GM12878 (cell line): ENCODE measurements around the gene MDK. TPM values are rescaled to one million over a fixed set of nuclear protein-coding genes. Genes with fewer than 3 reads are reported as not detected.

Source experiments
- CREB1 ChIP-seq: IDR thresholded peaks from 2 replicates; pipeline ENCODE4 v1.6.1; 2012; ENCODE audit warnings: low read depth, mild to moderate bottlenecking, inconsistent platforms
- EGR1 ChIP-seq, 2 experiments: IDR thresholded peaks; 1 replicate in 1 of 2; 2 replicates in 1 of 2; pipeline ENCODE4 v1.6.1; 2011 to 2012; ENCODE audit warnings: low read depth in 2 of 2, low read length in 2 of 2, borderline replicate concordance in 1 of 2, mild to moderate bottlenecking in 1 of 2, moderate library complexity in 1 of 2
- FOS ChIP-seq: IDR thresholded peaks from 3 replicates; pipeline ENCODE4 v1.6.1; 2011; ENCODE audit warnings: borderline replicate concordance; ENCODE audit not compliant: insufficient read length; ENCODE audit errors: extremely low read depth
- PBX3 ChIP-seq: IDR thresholded peaks from 2 replicates; pipeline ENCODE4 v1.6.1; 2011; ENCODE audit warnings: mild to moderate bottlenecking, low read depth, low read length, moderate library complexity; ENCODE audit not compliant: insufficient replicate concordance
- REST ChIP-seq: IDR thresholded peaks from 2 replicates; pipeline ENCODE4 v1.6.1; 2012; ENCODE audit warnings: mild to moderate bottlenecking, low read depth, low read length
- SIX5 ChIP-seq: IDR thresholded peaks from 2 replicates; pipeline ENCODE4 v1.6.1; 2011; ENCODE audit warnings: mild to moderate bottlenecking, low read depth, low read length, moderate library complexity; ENCODE audit not compliant: severe bottlenecking
- TCF3 ChIP-seq: IDR thresholded peaks from 2 replicates; pipeline ENCODE4 v1.6.1; 2012; ENCODE audit warnings: low read depth, mild to moderate bottlenecking, low read length, borderline replicate concordance; ENCODE audit not compliant: insufficient read depth
- ZNF384 ChIP-seq: IDR thresholded peaks from 2 replicates; pipeline ENCODE4 v1.6.1; 2012; ENCODE audit warnings: low read depth, mild to moderate bottlenecking, low read length, improper control_type of control experiment, borderline replicate concordance
- polyA plus RNA-seq, 11 experiments: library from polyadenylated mRNA; depleted of rRNA in 4 of 11; unstranded in 6 of 11; stranded (reverse) in 5 of 11; fragments of >200 nt; fragmentation: Nextera tagmentation in 4 of 11; fragmentation: Illumina TruSeq in 1 of 11; extraction: Ambion mirVana in 4 of 11; extraction: Trizol in 1 of 11; gene quantifications; 1 replicate in 1 of 11; 2 replicates in 10 of 11; pipeline versions ENCODE4 v1.2.1 to v1.2.3, GENCODE V29; 2011 to 2016; ENCODE audit warnings: inconsistent platforms in 2 of 11, missing spikeins in 2 of 11, low read depth in 1 of 11
- total RNA-seq, 4 experiments: library from RNA; depleted of rRNA in 3 of 4; stranded (reverse); fragments of >200 nt in 3 of 4; fragmentation: Illumina TruSeq in 1 of 4; extraction: Trizol in 1 of 4; gene quantifications; 2 replicates each; pipeline versions ENCODE4 v1.2.1 to v1.2.3, GENCODE V29; 2013 to 2021
- TF ChIP-seq, protein P1 (sequence below): IDR thresholded peaks from 2 replicates; pipeline ENCODE4 v1.6.1; 2012; ENCODE audit warnings: low read depth, low read length, improper control_type of control experiment

The MDK gene
- total and polyA plus RNA-seq, 10 of the 15 experiments (the other 5 are each of a cell fraction or from before 2014, with no cell fraction given): 0.77 to 17.8 (median 9.9) TPM

- TF ChIP-seq, protein P1, sequence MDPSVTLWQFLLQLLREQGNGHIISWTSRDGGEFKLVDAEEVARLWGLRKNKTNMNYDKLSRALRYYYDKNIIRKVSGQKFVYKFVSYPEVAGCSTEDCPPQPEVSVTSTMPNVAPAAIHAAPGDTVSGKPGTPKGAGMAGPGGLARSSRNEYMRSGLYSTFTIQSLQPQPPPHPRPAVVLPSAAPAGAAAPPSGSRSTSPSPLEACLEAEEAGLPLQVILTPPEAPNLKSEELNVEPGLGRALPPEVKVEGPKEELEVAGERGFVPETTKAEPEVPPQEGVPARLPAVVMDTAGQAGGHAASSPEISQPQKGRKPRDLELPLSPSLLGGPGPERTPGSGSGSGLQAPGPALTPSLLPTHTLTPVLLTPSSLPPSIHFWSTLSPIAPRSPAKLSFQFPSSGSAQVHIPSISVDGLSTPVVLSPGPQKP: no peak
- TF ChIP-seq TCF3 (no peak), REST (no peak), EGR1 (IDR thresholded peaks at IDR 0.05; ENCODE audit: borderline replicate concordance in 1 of 2, low read depth in 2 of 2, low read length in 2 of 2) (no peak), PBX3 (no peak), SIX5 (no peak), CREB1 (no peak), FOS (no peak), ZNF384 (no peak)
Measured at GRCh38 chr11:46393231-46393616, 11.8 kb downstream of the MDK start (continued).
